Measurements from ENCODE around the gene XIRP2. TPM values are rescaled to one million over a fixed set of nuclear protein-coding genes. Genes with fewer than 3 reads are reported as not detected.

XIRP2 gene
- total and polyA plus RNA-seq, 3 experiments from 2014 or later: not detected

DNA sequence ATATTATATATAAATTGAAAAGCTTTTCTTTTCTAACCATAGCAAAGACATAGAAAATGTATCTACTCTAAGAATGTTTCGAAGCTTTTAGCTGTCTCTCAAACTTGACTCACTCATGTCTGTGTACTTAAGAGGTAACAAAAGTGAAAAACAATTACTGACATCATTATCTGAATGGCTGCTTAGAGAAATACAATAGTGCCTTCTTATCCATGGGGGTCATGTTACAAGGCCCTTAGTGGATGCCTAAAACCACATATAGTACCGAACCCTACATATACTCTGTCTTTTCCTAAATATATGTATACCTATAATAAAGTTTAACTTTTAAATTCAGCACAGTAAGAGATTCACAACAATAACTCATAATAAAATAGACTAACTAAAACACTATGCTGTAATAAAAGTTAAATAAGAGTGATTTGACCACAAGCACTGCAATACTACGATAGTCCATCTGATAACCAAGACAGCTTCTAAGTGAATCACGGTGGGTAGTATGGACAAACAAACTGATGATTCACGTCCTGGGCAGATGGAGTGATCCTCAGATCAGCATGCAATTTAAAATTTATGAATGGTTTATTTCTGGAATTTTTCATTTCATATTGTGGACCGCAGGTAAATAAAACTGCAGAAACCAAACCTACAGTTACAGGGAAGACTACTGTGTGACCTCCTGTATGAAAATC, 246.2 kb downstream of the XIRP2 start:
- Mint-ChIP-seq H3K36me3 (no peaks in the 10 kb centered on the region), H3K9me3 (peaks cover 0 to 2% (median 0%) of the 10 kb centered on the region in 5 donors), H3K27ac (no peak overlapping the region), H3K27me3 (no peaks in the 10 kb centered on the region), H3K4me1 (no peaks in the 10 kb centered on the region), H3K4me3 (no peak overlapping the region)
- H3K9me3 ChIP-seq (ENCODE audit: low read length): no peaks in the 10 kb centered on the region
- H3K4me3 ChIP-seq (ENCODE audit: low read length): no peak overlapping the region
- no peak overlapping the region for H3K27ac ChIP-seq (ENCODE audit: low read depth, low read length)
- H3K36me3 ChIP-seq (ENCODE audit: insufficient read depth, low read length): no peaks in the 10 kb centered on the region
- no peaks in the 10 kb centered on the region for H3K27me3 ChIP-seq (ENCODE audit: insufficient read depth, low read length, poor library complexity, severe bottlenecking)
- H3K4me1 ChIP-seq (ENCODE audit: insufficient read depth, low read length): no peaks in the 10 kb centered on the region
- POLR2A ChIA-PET: no interaction called here
- CTCF ChIA-PET: no interaction called here
- no peak for DNase-seq

DNA sequence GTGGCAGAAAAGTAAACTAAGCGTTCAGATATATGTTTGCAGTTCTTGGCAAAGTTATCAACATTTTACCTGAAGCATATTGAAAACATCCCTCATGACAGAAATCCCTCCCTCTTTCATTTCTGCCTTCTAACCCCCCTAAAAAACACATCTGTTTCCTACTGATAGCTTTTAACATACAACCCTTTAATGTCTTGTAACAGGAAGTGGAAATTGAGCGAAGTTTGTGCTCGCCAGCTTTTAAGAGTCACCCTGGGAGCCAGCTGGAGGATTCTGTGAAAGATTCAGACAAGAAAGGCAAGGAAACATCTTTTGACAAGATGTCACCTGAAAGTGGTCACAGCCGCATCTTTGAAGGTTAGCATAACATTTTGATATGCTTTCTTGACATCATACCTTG, 247.4 kb downstream of the XIRP2 start:
- CTCF ChIA-PET: no interaction called here
- Mint-ChIP-seq H3K4me1 (no peaks in the 10 kb centered on the region), H3K4me3 (no peak overlapping the region), H3K27ac (no peak overlapping the region), H3K36me3 (no peaks in the 10 kb centered on the region), H3K27me3 (no peaks in the 10 kb centered on the region), H3K9me3 (peaks cover 0 to 4% (median 2%) of the 10 kb centered on the region in 5 donors)
- Histone ChIP-seq H3K36me3 (ENCODE audit: insufficient read depth, low read length) (no peaks in the 10 kb centered on the region), H3K27me3 (ENCODE audit: insufficient read depth, low read length, poor library complexity, severe bottlenecking) (no peaks in the 10 kb centered on the region), H3K4me1 (ENCODE audit: insufficient read depth, low read length) (no peaks in the 10 kb centered on the region), H3K9me3 (ENCODE audit: low read length) (no peaks in the 10 kb centered on the region), H3K27ac (ENCODE audit: low read depth, low read length) (no peak overlapping the region), H3K4me3 (ENCODE audit: low read length) (no peak overlapping the region)
- no peak for DNase-seq
- POLR2A ChIA-PET: no interaction called here

DNA sequence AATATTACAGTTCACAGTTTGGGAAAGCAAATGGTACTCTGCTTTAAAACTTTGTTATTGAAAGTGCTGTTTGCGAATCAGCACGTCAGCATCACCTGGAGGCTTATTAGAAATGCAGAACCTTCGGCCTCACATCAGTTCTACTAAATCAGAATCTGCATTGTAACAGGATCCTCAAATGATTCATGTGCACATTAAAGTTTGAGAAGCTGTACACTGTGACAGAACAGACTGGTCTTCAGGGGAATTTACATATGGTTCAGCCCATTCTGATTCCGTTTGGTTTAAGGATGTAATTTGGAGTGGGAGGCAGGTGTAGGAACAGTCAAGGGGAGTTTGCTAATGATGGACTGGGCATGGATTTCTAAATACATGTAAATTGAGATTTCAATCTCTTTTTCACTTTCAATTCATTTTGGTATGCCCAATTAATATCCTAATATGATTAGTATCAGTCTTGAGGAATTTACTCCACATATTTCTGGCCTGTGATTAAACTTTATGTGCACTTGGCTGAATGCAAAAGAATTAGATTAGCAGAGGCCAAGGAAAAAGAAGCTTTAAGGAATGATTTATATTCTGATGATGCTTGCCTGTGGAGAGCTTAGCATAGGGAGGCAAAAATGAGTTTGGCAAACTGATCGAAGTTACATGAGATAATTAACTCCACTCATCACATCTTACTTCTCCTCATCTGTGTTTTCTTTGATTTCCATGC, 248.8 kb downstream of the XIRP2 start:
- no peaks in the 10 kb centered on the region for H3K36me3 ChIP-seq (ENCODE audit: insufficient read depth, low read length)
- no peak overlapping the region for H3K4me3 Mint-ChIP-seq
- no peaks in the 10 kb centered on the region for H3K4me1 ChIP-seq (ENCODE audit: insufficient read depth, low read length)
- H3K27ac ChIP-seq (ENCODE audit: low read depth, low read length): no peak overlapping the region
- peaks cover 0 to 6% (median 2%) of the 10 kb centered on the region in 5 donors for H3K9me3 Mint-ChIP-seq
- no peaks in the 10 kb centered on the region for H3K4me1 Mint-ChIP-seq
- no peak for DNase-seq
- H3K27ac Mint-ChIP-seq: peak overlapping the region in 1 of 8 donors; percentile 15
- no peaks in the 10 kb centered on the region for H3K36me3 Mint-ChIP-seq
- no peaks in the 10 kb centered on the region for H3K9me3 ChIP-seq (ENCODE audit: low read length)
- H3K27me3 Mint-ChIP-seq: no peaks in the 10 kb centered on the region
- H3K4me3 ChIP-seq (ENCODE audit: low read length): no peak overlapping the region
- ChIA-PET POLR2A (no interaction called here), CTCF (no interaction called here)
- H3K27me3 ChIP-seq (ENCODE audit: insufficient read depth, low read length, poor library complexity, severe bottlenecking): no peaks in the 10 kb centered on the region

DNA sequence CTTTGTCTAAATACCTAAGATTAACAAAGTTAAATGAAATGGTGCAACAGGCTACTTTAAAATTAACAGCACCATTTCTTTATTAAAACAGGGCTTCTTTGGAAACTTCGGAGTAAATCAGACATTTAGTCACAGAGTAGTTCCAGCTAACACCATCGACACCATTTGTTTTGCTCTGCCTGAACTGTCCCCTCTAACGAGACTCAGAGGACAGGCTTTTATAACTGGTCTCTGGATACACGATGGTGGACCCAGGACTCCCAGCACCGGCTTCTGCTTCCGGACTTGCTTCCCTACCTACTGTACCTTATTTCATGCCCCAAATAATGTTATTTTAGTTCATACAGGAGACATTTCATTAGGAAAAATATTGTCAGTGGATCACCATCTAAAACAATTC, 252.1 kb downstream of the XIRP2 start:
- DNase-seq: no peak
- Histone ChIP-seq H3K27me3 (ENCODE audit: insufficient read depth, low read length, poor library complexity, severe bottlenecking) (no peaks in the 10 kb centered on the region), H3K9me3 (ENCODE audit: low read length) (no peaks in the 10 kb centered on the region), H3K36me3 (ENCODE audit: insufficient read depth, low read length) (no peaks in the 10 kb centered on the region), H3K27ac (ENCODE audit: low read depth, low read length) (no peak overlapping the region), H3K4me1 (ENCODE audit: insufficient read depth, low read length) (no peaks in the 10 kb centered on the region), H3K4me3 (ENCODE audit: low read length) (no peak overlapping the region)
- CTCF ChIA-PET: no interaction called here
- POLR2A ChIA-PET: no interaction called here
- H3K4me1 Mint-ChIP-seq: no peaks in the 10 kb centered on the region
- peaks cover 0 to 6% (median 2%) of the 10 kb centered on the region in 5 donors for H3K9me3 Mint-ChIP-seq
- no peak overlapping the region for H3K4me3 Mint-ChIP-seq
- no peaks in the 10 kb centered on the region for H3K36me3 Mint-ChIP-seq
- H3K27ac Mint-ChIP-seq: no peak overlapping the region
- H3K27me3 Mint-ChIP-seq: no peaks in the 10 kb centered on the region

DNA sequence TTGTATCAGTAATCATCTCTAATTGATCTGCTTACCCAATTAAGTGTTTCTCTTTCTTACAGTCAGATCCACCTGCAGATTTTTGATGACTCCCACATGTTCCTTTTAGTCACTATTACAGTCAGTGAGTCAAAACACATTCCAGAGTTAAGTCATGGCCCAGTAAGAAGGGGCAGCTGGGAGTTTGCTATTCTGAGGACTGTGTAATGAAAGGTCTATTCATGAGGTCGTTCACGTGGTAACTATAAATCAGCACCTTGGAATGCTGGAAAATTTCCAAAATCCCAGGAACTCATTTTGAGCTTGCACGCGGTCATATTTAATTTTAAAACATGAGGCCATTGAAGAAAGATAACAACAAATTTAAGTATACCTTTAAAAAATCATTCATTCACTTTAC, 252.5 kb downstream of the XIRP2 start:
- no peaks in the 10 kb centered on the region for H3K27me3 Mint-ChIP-seq
- no peak overlapping the region for H3K27ac ChIP-seq (ENCODE audit: low read depth, low read length)
- H3K4me1 ChIP-seq (ENCODE audit: insufficient read depth, low read length): no peaks in the 10 kb centered on the region
- peaks cover 0 to 6% (median 2%) of the 10 kb centered on the region in 5 donors for H3K9me3 Mint-ChIP-seq
- H3K4me3 ChIP-seq (ENCODE audit: low read length): no peak overlapping the region
- ChIA-PET POLR2A (no interaction called here), CTCF (no interaction called here)
- H3K4me1 Mint-ChIP-seq: no peaks in the 10 kb centered on the region
- no peaks in the 10 kb centered on the region for H3K9me3 ChIP-seq (ENCODE audit: low read length)
- H3K36me3 Mint-ChIP-seq: no peaks in the 10 kb centered on the region
- H3K27ac Mint-ChIP-seq: no peak overlapping the region
- H3K4me3 Mint-ChIP-seq: no peak overlapping the region
- DNase-seq: no peak
- no peaks in the 10 kb centered on the region for H3K27me3 ChIP-seq (ENCODE audit: insufficient read depth, low read length, poor library complexity, severe bottlenecking)
- H3K36me3 ChIP-seq (ENCODE audit: insufficient read depth, low read length): no peaks in the 10 kb centered on the region

DNA sequence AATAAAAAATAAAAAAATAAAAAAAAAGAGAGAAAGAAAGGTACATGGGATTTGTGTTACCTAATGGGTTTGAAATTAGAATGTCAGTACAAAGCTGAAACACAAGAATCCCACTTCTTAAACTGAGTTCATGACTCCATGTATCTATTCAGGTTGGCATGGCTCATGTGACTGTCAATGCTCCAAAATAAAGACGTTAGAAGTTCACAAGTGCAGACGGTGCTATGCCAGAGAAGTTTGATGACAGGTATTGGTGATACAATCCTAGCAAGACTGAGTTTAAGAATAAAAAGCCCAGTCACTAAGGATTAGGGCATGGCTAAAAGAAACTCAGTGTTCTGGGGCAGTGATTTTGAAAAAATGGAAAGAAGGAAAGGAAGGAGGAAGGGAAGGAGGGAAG, 254.3 kb downstream of the XIRP2 start:
- Mint-ChIP-seq H3K36me3 (no peaks in the 10 kb centered on the region), H3K27ac (no peak overlapping the region)
- no peak for DNase-seq

DNA sequence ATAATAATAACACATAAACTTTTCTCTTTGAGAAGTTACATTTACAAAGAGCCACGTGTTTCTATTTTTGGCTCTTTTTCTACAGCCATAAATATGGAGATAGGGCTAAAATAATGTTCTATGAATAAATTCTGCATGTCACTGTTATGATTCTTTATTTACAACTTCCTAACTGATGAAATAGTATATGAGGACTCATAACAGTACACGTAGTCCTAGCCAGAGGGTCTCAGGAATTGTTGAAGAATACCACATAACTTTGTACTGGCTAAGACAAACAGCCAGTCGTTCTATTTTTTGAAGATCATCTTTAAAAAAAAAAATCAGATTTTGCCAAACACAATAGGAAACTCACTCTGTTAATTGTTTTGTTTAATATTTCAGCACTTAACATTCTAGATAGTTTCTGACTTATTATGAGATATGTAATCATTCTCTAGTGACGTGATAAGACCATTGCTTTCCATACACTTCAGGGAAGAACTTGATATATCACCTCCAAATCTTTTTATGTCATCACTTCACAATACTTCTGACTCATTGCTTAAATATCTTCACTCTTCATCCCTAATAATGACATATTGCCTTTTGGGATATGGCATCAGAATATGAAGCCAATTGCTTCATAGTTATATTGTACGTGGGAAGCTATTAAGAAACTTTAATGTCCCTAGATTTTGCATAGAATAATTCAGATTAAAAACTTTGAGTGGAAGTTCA, 256.1 kb downstream of the XIRP2 start:
- H3K4me1 ChIP-seq (ENCODE audit: insufficient read depth, low read length): no peaks in the 10 kb centered on the region
- CTCF ChIA-PET: no interaction called here
- POLR2A ChIA-PET: no interaction called here
- H3K4me1 Mint-ChIP-seq: no peaks in the 10 kb centered on the region
- H3K4me3 Mint-ChIP-seq: no peak overlapping the region
- no peak for DNase-seq
- no peak overlapping the region for H3K27ac Mint-ChIP-seq
- no peaks in the 10 kb centered on the region for H3K9me3 ChIP-seq (ENCODE audit: low read length)
- H3K4me3 ChIP-seq (ENCODE audit: low read length): no peak overlapping the region
- H3K27me3 ChIP-seq (ENCODE audit: insufficient read depth, low read length, poor library complexity, severe bottlenecking): no peaks in the 10 kb centered on the region
- H3K27me3 Mint-ChIP-seq: no peaks in the 10 kb centered on the region
- H3K9me3 Mint-ChIP-seq: peaks cover 0 to 12% (median 0%) of the 10 kb centered on the region in 5 donors
- no peak overlapping the region for H3K27ac ChIP-seq (ENCODE audit: low read depth, low read length)
- H3K36me3 ChIP-seq (ENCODE audit: insufficient read depth, low read length): no peaks in the 10 kb centered on the region
- H3K36me3 Mint-ChIP-seq: no peaks in the 10 kb centered on the region

More for the DNA sequence above, 254.3 kb downstream of the XIRP2 start:
- peaks cover 0 to 6% (median 2%) of the 10 kb centered on the region in 5 donors for H3K9me3 Mint-ChIP-seq
- CTCF ChIA-PET: no interaction called here
- no peaks in the 10 kb centered on the region for H3K27me3 Mint-ChIP-seq
- POLR2A ChIA-PET: no interaction called here
- Histone ChIP-seq H3K9me3 (ENCODE audit: low read length) (no peaks in the 10 kb centered on the region), H3K4me1 (ENCODE audit: insufficient read depth, low read length) (no peaks in the 10 kb centered on the region), H3K36me3 (ENCODE audit: insufficient read depth, low read length) (no peaks in the 10 kb centered on the region), H3K27me3 (ENCODE audit: insufficient read depth, low read length, poor library complexity, severe bottlenecking) (no peaks in the 10 kb centered on the region), H3K27ac (ENCODE audit: low read depth, low read length) (no peak overlapping the region), H3K4me3 (ENCODE audit: low read length) (no peak overlapping the region)
- no peaks in the 10 kb centered on the region for H3K4me1 Mint-ChIP-seq
- H3K4me3 Mint-ChIP-seq: no peak overlapping the region

DNA sequence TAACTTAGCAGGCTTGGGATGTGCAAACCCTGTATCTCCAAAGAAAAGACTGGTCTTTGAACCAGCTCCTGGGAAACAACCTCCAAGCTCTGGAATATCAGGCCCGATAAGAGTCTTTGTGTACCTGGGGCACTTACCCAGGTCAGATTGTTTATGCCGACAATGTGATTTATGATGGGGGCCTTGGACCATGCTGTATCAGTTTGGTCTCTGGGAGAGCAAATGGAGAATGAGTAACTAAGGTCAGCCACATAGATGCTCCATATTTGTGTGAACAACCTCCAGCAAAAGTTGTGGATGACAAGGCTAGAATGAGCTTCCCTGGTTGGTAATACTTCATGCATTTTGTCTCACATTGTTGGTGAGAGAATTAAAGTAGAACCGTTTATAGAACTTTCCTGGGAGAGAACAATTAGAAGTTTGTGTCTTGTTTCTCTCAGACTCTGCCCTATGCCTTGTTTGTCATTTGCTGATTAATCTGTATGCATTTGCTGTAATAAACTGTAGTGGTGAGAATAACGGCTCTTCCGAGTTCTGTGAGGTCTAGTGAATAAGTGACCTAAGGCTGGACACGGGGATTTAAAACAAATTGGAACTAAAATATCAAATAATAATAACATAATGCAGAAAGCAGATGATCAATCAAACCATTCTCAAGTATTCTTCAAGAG, 259.1 kb downstream of the XIRP2 start:
- H3K9me3 ChIP-seq (ENCODE audit: low read length): no peaks in the 10 kb centered on the region
- DNase-seq: no peak
- Mint-ChIP-seq H3K27me3 (no peaks in the 10 kb centered on the region), H3K4me1 (no peaks in the 10 kb centered on the region), H3K9me3 (peaks cover 0 to 9% (median 0%) of the 10 kb centered on the region in 5 donors), H3K4me3 (no peak overlapping the region), H3K27ac (no peak overlapping the region), H3K36me3 (no peaks in the 10 kb centered on the region)
- H3K4me3 ChIP-seq (ENCODE audit: low read length): no peak overlapping the region
- ChIA-PET POLR2A (no interaction called here), CTCF (no interaction called here)
- no peaks in the 10 kb centered on the region for H3K36me3 ChIP-seq (ENCODE audit: insufficient read depth, low read length)
- no peak overlapping the region for H3K27ac ChIP-seq (ENCODE audit: low read depth, low read length)
- no peaks in the 10 kb centered on the region for H3K27me3 ChIP-seq (ENCODE audit: insufficient read depth, low read length, poor library complexity, severe bottlenecking)
- H3K4me1 ChIP-seq (ENCODE audit: insufficient read depth, low read length): no peaks in the 10 kb centered on the region

Measured in CD8-positive, alpha-beta memory T cell (primary cell).